ENCODE results near the gene PDXP.

Gene PDXP

DNA sequence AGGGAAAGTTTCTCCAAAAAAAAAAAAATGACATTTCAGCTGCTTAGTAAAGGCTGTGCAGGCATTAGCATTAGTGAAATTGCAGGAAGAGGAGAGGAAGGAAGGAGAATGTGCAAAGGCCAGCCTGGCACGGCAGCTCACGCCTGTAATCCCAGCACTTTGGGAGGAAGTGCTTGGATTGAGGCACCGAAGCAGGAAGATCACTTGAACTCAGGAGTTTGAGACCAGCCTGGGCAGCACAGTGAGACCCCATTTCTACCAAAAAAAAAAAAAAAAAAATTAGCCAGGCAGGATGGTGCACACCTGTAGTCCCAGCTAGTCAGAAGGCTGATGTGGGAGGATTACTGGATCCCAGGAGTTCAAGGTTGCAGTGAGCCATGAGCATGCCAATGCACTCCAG, 46.1 kb downstream of the PDXP start:
- DNase-seq (ENCODE audit: extremely low read depth, low read depth), result no peak
- no peak overlapping the region for H3K4me3 ChIP-seq (replicated peaks; ENCODE audit: low read depth, low read length)

DNA sequence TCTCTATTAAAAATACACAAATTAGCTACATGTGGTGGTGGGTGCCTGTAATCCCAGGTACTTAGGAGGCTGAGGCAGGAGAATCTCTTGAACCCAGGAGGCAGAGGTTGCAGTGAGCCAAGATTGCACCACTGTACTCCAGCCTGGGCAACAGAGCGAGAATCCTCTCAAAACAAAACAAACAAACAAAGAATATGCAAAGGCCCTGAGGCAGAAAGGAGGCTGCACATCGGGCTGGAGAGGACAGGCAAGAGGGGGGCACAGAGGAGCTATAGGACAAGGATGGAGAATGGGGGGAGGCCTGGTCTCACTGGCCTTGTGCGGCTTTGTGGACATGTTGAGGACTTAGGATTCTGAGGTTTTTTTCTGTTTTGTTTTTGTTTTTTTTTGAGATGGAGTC, 46.7 kb downstream of the PDXP start:
- DNase-seq (ENCODE audit: extremely low read depth, low read depth), result no peak
- TF ChIP-seq CTCF (IDR thresholded peaks at IDR 0.05; ENCODE audit: low read depth, low read length, missing control alignments), result no peak
- no peak overlapping the region for H3K4me3 ChIP-seq (replicated peaks; ENCODE audit: low read depth, low read length)

More for the DNA sequence above, 46.1 kb downstream of the PDXP start:
- no peak for TF ChIP-seq CTCF (IDR thresholded peaks at IDR 0.05; ENCODE audit: low read depth, low read length, missing control alignments)

DNA sequence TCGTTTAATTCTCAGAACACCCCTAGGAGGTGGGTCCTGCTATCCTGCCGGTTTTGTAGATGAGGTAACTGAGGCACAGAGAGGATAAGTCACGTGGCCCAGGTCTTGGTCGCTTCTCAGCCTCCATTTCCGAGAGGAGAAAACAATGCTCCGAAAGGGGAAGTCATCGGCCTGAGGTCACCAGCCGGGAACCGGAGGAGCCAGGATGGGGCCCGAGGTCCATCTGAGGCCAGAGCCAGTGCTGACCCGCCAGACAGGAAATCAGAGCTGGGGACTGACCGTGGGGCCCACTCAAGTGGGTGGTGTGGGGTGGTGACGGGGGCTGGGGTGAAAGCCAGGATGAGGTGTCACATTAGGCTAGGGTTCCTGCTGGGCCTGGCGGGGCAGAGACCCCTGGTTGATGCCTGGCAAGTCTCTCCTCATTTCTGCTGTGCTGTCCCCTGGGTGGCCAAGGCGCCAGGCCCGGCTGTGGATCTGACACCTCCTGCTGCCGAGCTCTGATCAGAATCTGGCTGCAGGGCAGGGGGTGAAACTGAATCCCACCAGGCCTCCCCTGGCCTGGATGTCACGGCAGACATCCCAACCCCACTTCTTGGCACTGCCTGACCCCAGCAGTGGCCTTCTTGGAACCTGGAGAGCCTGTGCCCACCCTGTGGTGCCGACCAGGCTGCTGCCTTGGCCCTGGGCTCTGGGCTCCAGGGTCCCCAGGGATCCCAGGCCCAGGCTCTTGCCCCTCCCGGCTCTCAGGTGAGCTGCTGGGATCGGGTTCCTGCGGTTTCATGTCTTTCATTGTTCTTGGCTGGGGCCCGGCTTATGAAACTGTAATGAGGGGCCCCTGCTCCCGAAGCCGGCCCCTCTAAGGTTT, 50.3 kb downstream of the PDXP start:
- no peak for TF ChIP-seq CTCF (IDR thresholded peaks at IDR 0.05; ENCODE audit: low read depth, low read length, missing control alignments)
- no peak overlapping the region for H3K4me3 ChIP-seq (replicated peaks; ENCODE audit: low read depth, low read length)
- DNase-seq (ENCODE audit: extremely low read depth, low read depth), result no peak

DNA sequence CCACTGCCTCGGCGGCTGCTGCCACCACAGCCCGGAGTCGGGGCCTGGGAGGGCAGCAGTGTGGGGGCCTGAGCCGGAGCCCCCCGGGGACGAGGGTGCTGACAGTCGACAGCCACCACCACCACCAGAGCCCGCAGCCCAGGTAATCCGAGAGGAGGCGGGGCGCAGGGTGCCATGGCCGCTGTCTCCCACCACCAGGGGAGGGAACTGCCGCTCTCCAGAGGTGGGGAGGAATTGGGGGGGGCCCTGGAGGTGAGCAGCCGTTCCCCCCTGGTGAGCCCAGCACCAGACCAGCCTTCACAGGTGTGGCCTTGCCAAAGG, 50.9 kb downstream of the PDXP start:
- H3K4me3 ChIP-seq (replicated peaks; ENCODE audit: low read depth, low read length), result no peak overlapping the region
- TF ChIP-seq CTCF (IDR thresholded peaks at IDR 0.05; ENCODE audit: low read depth, low read length, missing control alignments), result no peak
- DNase-seq (ENCODE audit: extremely low read depth, low read depth), result no peak

GRCh38 chr22:37710675-37711074, 52.2 kb downstream of the PDXP start:
- TF ChIP-seq CTCF (IDR thresholded peaks at IDR 0.05; ENCODE audit: low read depth, low read length, missing control alignments), result no peak
- no peak for DNase-seq (ENCODE audit: extremely low read depth, low read depth)
- H3K4me3 ChIP-seq (replicated peaks; ENCODE audit: low read depth, low read length), result no peak overlapping the region

GRCh38 chr22:37711490-37711889, 53.0 kb downstream of the PDXP start:
- no peak for TF ChIP-seq CTCF (IDR thresholded peaks at IDR 0.05; ENCODE audit: low read depth, low read length, missing control alignments)
- no peak overlapping the region for H3K4me3 ChIP-seq (replicated peaks; ENCODE audit: low read depth, low read length)
- DNase-seq (ENCODE audit: extremely low read depth, low read depth), result no peak

GRCh38 chr22:37713761-37714160, 55.2 kb downstream of the PDXP start:
- H3K4me3 ChIP-seq (replicated peaks; ENCODE audit: low read depth, low read length), result no peak overlapping the region
- no peak for DNase-seq (ENCODE audit: extremely low read depth, low read depth)
- no peak for TF ChIP-seq CTCF (IDR thresholded peaks at IDR 0.05; ENCODE audit: low read depth, low read length, missing control alignments)

All from HFF-Myc (cell line).